ENCODE data around the gene ASPM.
"Not testable (repeated sequence)": the region's sequence is repeated elsewhere in the genome, so short reads cannot be mapped to it uniquely, and the experiment has no call there.

Gene ASPM

DNA sequence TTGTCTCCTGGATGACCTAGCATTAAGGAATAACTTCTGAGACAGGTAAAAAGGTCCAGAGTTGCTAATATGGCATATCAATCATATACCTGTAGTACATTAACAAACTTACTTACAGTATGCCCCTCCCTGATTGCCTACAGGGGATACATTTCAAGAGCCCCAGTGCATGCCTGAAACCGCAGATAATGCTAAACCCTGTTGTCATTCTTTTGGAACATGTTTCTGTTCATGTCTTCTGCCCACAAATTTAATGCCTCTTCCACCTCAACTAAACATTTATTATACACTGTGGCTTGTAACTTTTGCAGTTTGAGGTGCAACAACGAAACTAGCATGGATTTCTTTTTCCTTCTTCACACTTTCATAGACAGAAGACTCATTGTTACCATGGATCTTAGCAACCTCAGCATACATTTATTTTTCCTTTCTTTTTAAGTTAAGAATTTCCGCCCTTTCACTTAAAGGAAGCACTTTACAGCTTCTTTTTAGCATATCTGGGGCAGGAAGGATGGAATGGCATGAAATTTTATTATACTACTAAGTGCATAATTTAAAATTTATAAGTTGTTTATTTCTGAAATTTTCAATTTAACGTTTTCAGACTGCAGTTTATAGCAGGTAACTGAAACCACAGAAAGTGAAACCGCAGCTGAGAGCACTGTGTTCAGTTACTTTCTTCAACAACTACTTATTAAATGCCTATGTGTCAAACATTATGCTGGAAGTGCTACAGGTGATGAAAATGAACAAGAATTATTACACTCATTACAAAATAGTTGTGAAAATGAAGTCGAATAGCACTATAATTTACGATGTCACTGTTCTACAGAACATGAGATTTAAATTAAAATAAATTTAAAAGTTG lies 104.7 kb downstream of the ASPM start:
- DNase-seq (ENCODE audit: low read depth) = no peak
- no peak overlapping the region for H3K4me3 ChIP-seq (ENCODE audit: low read length)
- TF ChIP-seq, protein P1, sequence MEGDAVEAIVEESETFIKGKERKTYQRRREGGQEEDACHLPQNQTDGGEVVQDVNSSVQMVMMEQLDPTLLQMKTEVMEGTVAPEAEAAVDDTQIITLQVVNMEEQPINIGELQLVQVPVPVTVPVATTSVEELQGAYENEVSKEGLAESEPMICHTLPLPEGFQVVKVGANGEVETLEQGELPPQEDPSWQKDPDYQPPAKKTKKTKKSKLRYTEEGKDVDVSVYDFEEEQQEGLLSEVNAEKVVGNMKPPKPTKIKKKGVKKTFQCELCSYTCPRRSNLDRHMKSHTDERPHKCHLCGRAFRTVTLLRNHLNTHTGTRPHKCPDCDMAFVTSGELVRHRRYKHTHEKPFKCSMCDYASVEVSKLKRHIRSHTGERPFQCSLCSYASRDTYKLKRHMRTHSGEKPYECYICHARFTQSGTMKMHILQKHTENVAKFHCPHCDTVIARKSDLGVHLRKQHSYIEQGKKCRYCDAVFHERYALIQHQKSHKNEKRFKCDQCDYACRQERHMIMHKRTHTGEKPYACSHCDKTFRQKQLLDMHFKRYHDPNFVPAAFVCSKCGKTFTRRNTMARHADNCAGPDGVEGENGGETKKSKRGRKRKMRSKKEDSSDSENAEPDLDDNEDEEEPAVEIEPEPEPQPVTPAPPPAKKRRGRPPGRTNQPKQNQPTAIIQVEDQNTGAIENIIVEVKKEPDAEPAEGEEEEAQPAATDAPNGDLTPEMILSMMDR (conservative IDR thresholded peaks at IDR 0.05; ENCODE audit: low read length) = no peak

DNA sequence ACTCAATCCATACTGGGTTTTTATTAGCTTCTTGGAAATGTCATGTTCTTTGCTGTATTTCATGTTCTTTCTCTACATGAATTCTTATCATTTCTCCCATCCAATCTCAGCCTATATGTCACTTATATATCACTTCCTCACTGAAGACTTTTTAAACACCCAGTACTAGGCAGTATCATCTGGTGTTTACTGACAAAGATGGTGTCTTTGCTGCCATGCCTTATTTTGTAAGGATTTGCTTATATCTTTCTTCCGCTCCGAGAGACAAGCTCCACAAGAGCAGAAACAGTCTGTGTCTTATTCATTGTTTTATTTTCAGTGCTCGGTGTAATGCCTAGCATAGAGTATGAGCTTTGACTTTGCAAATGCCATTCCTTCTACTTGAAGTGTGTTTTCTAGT lies 109.6 kb downstream of the ASPM start:
- TF ChIP-seq, protein P1 (conservative IDR thresholded peaks at IDR 0.05; ENCODE audit: low read length) = no peak
- DNase-seq (ENCODE audit: low read depth) = no peak
- no peak overlapping the region for H3K4me3 ChIP-seq (ENCODE audit: low read length)

DNA sequence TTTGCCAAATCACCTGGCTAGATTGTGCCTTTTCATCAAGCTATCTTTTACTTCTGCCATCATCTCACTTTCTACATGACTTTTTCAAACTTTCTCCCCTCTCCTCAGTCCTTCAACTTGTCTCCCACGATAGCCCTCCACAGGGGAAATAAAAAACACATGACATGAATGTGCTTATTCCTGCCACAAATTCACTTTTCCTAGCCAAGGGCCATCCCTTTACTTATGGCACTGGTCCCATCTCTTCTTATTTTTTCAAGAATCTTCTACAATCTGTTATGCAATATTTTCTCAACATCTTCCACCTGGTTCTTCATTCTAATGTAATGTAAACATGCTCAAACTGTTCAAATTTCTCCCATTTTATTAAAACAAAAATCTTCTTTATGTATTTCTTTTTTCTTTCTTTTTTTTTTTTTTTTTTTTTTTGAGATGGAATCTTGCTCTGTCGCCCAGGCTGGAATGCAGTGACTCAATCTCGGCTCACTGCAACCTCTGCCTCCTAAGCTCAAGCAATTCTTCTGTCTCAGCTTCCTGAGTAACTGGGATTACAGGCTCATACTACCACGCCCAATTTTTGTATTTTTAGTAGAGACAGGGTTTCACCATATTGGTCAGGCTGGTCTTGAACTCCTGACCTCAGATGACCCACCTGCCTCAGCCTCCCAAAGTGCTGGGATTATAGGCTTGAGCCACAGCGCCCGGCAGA lies 111.7 kb downstream of the ASPM start:
- peak; percentile 80 for DNase-seq (ENCODE audit: low read depth)
- H3K4me3 ChIP-seq (ENCODE audit: low read length) = not testable (repeated sequence)
